ENCODE results near the gene SLC34A1.

SLC34A1 gene

DNA sequence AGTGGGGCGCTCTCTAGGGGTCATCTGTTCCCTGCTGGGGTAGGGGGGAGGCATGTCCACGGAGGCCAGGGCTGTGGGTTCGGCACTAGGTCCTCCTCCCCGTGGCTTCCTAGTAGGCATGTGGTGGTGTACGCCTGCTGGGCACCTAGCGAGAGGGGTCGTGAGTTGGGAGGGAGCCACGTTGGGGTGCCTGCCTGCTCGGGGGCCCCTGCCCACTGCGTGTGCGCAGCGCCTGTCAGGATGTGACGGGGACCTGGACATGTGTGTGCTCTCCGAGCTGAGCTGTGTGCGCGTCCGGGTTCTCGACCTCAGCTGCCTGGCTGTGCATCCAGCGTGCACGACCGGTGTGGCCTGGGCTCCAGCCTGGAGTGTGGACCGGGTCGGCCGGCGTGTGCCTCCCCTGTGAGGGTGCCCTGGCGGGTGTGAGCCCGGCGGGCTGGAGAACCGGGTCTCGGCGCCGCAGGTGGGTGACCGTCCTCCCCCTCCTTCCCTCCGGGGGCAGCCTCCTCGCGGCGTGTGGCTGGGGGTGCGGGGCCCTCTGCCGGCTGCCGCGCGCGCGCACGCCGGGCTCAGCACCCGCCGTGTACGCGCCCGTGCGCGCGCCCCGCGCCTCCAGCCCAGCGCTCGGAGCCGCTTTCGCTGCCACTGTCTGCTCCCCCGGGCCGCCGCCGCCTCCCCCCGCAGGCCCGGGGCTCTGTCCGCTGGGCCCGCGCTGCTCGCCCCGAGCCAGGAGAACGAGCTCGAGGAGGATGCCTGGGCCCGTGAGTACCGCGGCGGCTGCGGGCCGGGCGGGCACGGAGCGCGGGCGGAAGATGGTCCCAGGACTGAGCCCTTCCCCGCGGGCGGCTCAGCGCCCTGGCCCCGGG lies 62.2 kb downstream of the SLC34A1 start, which contains the start of gene PRR7:
PRR7 (plus strand) TSS at position 615 of the 866 bp plus-strand sequence. CDS start 8,254 bp downstream, outside the sequence.
- peak in 1 of 2 experiments; percentile 45 for DNase-seq (ENCODE audit: low read depth in 2 of 2)

DNA sequence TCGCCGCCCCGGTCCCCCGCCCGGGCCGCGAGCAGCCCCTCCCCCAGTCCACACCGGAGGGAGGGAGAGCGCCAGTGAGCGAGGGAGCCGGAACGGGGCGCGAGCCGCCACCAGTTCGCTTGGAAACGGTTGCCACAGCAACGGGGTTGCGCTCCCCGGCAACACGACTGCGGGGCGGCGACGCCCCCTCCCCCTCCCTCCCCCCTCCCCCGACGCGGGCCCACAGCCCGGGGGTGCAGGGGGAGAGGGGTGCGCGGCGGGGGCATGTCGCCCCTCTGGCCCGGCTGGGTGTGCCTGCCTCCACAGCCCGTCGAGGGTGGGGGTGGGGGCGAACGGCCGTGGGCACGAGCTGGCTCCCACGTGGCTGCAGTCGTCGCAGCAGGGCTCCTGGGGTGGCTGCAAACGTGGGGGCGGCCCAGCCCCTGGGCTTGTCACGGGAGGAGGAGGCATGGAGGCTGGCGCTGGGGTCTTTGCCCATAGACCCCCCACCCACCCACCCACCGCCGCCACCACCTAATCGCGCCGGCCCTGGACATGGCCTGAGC lies 62.9 kb downstream of the SLC34A1 start:
- DNase-seq (ENCODE audit: low read depth in 2 of 2), result no peak

DNA sequence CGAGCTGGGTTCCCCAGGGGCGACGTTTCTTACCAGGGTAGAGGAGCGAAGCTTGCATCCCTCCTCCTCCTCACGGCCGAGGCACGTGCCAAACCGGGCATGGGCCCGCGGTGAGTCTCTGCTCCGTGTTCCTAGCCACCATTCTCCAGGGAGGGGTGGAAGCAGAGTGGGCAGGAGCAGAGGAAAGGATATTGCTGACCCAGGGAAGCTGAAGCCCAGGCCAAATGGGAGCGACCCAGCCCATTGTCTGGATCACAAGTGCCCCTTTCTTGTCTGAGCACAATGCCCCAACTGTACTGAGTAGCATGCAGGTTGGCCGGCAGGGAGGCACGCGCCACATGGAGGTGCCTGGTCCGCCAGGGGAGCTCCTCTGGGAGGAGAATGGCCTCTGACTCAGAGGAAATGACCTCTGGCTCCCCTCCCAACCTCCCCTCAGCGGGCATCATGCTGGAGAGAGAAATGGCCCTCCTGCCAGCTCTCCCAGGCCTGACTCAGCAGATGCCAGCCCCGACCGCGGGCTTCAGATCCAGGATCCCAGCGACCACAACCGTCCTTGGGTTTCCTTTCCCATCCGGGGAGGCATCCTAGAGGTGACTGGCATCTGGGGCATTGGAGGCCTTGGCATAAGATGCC lies 63.5 kb downstream of the SLC34A1 start:
- no peak for DNase-seq (ENCODE audit: low read depth in 2 of 2)
